GM12865 (cell line): ENCODE measurements around the gene ANKRD53.
A peak's percentile ranks its signal among the peaks of the same experiment; 100 is the strongest.

Source experiments
- DNase-seq: peaks from one replicate; pipeline ENCODE4 v3.0.0; 2010; ENCODE audit warnings: low read depth
- H3K4me3 ChIP-seq: 2 replicates; pipeline ENCODE4 v1.5.1; 2011; ENCODE audit warnings: mild to moderate bottlenecking, low read depth, low read length, control low read depth
- TF ChIP-seq, protein P1 (sequence below): IDR thresholded peaks from 2 replicates; pipeline ENCODE4 v1.5.1; 2011; ENCODE audit warnings: low read length, control low read depth, low read depth, inconsistent platforms; ENCODE audit not compliant: insufficient read depth; ENCODE audit errors: missing control alignments

The ANKRD53 gene

DNA sequence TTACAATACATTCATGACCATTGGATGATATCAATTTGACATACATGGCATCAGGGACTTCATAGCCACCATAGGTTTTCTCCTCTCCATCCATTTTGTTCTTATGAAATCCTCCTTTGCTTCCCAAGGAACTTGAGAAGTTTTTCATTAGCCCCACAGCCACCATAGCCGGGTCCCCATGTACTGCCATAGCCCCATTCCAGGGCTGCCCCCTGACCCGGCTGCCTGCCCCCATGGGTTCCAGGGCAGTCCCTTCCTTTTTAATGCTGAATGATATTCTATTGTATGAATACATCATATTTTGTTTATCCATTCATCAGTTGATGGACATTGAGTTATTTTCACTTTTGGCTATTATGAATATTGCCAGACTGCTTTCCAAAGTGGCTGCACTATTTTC is 22.3 kb upstream of the ANKRD53 start:
- H3K4me3 ChIP-seq, result no peak overlapping the region
- no peak for DNase-seq
- TF ChIP-seq, protein P1, sequence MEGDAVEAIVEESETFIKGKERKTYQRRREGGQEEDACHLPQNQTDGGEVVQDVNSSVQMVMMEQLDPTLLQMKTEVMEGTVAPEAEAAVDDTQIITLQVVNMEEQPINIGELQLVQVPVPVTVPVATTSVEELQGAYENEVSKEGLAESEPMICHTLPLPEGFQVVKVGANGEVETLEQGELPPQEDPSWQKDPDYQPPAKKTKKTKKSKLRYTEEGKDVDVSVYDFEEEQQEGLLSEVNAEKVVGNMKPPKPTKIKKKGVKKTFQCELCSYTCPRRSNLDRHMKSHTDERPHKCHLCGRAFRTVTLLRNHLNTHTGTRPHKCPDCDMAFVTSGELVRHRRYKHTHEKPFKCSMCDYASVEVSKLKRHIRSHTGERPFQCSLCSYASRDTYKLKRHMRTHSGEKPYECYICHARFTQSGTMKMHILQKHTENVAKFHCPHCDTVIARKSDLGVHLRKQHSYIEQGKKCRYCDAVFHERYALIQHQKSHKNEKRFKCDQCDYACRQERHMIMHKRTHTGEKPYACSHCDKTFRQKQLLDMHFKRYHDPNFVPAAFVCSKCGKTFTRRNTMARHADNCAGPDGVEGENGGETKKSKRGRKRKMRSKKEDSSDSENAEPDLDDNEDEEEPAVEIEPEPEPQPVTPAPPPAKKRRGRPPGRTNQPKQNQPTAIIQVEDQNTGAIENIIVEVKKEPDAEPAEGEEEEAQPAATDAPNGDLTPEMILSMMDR, result no peak

DNA sequence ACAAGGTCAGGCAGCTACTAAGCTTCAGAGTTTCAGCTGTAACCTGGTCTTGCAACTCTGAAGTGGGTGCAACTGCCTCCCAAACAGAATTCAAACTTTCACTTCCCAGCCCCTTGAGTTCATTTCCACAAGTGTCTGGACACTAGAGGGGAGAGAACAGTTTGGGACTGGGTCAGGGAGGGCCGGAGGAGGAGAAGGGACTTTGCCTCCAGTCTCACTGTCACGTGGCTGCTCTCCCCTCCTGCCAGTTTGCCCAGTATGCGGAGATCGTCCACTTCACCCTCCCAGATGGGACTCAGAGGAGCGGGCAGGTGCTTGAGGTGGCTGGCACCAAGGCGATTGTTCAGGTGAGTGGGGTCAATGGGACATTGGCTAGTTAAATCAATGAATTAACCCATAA is 20.6 kb upstream of the ANKRD53 start:
- TF ChIP-seq, protein P1, result no peak
- H3K4me3 ChIP-seq, result no peak overlapping the region
- DNase-seq, result no peak

DNA sequence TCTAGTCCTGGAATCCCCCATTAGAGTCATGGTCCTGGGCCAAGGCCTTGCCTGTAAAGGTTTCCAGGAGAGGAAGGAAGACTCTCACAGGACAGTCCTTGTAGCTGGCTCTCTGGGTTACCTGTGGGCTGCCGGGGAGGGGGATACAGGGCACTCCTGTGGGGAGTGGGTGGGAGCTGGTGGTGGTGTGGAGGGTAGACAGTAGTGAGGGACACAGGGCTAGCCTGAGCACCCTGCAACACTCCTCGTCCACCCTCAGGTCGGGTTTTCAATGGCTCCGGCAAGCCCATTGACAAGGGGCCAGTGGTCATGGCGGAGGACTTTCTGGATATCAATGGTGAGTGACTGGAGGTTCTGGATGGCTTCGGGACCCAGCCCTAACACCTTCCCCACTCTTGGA is 19.7 kb upstream of the ANKRD53 start:
- H3K4me3 ChIP-seq, result no peak overlapping the region
- TF ChIP-seq, protein P1, result no peak

DNA sequence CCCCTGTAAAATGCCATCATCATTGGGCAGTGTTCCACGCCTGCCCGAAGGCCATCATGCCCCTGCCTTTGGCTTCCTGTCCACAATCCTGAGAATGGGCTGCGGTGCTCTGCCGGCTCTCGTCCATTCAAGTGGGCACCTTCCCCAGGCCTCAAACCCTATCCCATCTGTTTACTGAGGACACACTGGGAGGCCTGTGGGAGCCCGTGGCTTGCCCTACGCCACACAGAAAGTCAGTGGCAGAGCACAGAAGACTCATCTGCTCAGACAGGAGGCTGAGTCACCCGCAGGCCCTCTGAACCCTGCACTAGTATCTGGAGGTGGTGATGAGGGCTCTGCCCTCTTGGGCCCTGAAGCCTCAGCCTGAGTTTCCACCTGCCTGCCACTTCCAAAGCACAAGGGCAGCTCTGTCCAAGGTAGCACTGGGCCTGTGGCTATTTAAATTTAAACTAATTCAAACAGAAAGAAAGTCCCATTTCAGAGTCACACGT is 19.1 kb upstream of the ANKRD53 start:
- DNase-seq, result no peak
- TF ChIP-seq, protein P1, result no peak
- no peak overlapping the region for H3K4me3 ChIP-seq

More for the DNA sequence above, 19.7 kb upstream of the ANKRD53 start:
- DNase-seq, result no peak

DNA sequence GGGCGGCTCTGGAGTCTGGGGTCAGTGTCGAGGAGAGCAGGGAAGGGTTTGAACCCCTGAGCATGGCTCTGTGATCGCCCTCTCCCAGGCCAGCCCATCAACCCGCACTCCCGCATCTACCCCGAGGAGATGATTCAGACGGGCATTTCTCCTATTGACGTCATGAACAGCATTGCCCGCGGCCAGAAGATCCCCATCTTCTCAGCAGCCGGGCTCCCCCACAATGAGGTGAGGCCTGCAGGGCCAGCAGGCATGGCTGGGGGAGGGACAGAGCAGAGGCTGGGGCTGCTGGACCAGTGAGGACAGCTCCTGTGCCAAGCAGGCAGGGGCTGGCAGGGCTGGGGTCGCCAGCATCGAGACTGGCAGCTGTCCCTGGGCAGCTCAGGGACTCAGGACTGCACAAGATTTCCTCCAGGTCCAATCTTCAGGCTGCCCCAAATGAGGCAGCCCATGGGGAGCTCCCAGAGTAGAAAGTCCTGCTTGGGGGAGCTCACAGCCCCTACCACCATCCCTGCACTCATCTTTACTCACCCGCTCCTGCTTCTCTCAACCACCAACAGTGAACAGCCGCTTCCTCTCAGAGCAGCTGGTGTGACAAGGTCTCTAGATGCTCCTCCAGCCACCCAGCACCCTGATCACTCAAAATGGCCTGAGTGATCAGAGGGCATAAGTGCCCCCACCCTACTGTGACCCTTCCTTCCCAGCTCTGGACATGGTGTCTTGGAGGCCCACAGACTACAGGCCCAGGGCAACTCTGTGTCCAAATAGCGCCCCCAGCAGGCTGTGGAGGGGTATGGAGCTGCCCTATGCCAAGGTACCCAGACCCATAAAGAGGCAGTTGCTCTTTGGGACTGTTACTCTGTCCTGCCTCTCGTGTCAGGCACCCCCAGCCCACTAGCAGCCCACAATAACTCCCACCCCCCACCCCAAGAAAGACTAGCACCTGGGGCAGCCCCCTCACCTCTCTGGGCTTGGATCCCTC is 18.3 kb upstream of the ANKRD53 start:
- H3K4me3 ChIP-seq, result no peak overlapping the region
- TF ChIP-seq, protein P1, result peak; percentile 37
- DNase-seq, result no peak

DNA sequence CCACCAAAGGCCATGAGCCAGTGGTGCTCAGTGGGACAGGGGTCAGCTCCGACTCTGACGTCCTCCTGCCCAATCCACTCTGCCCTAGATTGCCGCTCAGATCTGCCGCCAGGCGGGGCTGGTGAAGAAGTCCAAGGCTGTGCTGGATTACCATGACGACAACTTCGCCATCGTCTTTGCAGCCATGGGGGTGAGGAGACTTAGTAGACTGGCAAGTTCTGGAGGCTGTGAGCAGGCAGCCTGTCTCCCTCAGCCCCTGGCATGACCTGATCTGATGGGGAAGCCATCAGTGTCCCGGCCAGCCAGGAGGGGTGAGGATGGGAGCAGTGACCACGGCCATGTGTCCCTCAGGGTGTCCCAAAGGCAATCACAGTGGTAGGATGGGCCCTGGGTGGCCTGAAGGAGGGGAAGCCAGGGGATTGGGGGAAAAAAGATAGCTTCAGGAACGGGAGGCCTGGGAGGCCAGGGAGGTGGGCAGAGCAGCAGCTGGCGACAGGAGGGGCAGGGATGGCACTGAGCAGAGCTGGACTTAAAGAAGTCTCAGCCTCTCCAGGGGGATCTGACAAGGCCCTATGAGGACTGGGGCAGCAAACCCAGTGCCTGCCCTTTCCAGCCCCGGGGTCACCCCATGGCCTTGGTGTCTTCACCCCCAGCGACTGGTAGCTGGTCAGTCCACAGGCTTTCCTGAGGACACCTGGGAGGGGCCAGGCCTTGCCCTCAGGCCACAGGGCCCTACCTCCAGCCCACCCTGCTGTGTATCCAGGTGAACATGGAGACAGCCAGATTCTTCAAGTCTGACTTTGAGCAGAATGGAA is 17.4 kb upstream of the ANKRD53 start:
- no peak for DNase-seq
- TF ChIP-seq, protein P1, result no peak

More for the DNA sequence above, 17.4 kb upstream of the ANKRD53 start:
- H3K4me3 ChIP-seq, result no peak overlapping the region
